Measurements from ENCODE around the gene FOXP4.

Gene FOXP4

GRCh38 chr6:41564448-41565142 is 18.4 kb downstream of the FOXP4 start:
- in situ Hi-C loops (cut with MboI; ENCODE audit: low sequenced_read_pairs, unreplicated experiment): no loop called here
- TF ChIP-seq CTCF (IDR thresholded peaks at IDR 0.05; ENCODE audit: borderline replicate concordance, control extremely low read depth, extremely low read depth, insufficient read depth, missing control alignments): no peak
- no peak for DNase-seq (ENCODE audit: low spot score)

- no peak for TF ChIP-seq CTCF (IDR thresholded peaks at IDR 0.05; ENCODE audit: borderline replicate concordance, control extremely low read depth, extremely low read depth, insufficient read depth, missing control alignments)
- in situ Hi-C loops (cut with MboI; ENCODE audit: low sequenced_read_pairs, unreplicated experiment): no loop called here
- no peak for DNase-seq (ENCODE audit: low spot score)
These were observed 19.5 kb downstream of the FOXP4 start for GRCh38 chr6:41565701-41566100.

- DNase-seq (ENCODE audit: low spot score): no peak
- in situ Hi-C loops (cut with MboI; ENCODE audit: low sequenced_read_pairs, unreplicated experiment): no loop called here
- TF ChIP-seq CTCF (IDR thresholded peaks at IDR 0.05; ENCODE audit: borderline replicate concordance, control extremely low read depth, extremely low read depth, insufficient read depth, missing control alignments): no peak
These were observed 20.8 kb downstream of the FOXP4 start for GRCh38 chr6:41566961-41567360.

GRCh38 chr6:41567684-41568083 is 21.5 kb downstream of the FOXP4 start:
- no peak for DNase-seq (ENCODE audit: low spot score)
- in situ Hi-C loops (cut with MboI; ENCODE audit: low sequenced_read_pairs, unreplicated experiment): no loop called here
- no peak for TF ChIP-seq CTCF (IDR thresholded peaks at IDR 0.05; ENCODE audit: borderline replicate concordance, control extremely low read depth, extremely low read depth, insufficient read depth, missing control alignments)

- no peak for TF ChIP-seq CTCF (IDR thresholded peaks at IDR 0.05; ENCODE audit: borderline replicate concordance, control extremely low read depth, extremely low read depth, insufficient read depth, missing control alignments)
- in situ Hi-C loops (cut with MboI; ENCODE audit: low sequenced_read_pairs, unreplicated experiment): no loop called here
- DNase-seq (ENCODE audit: low spot score): no peak
These were observed 22.0 kb downstream of the FOXP4 start for GRCh38 chr6:41568202-41568584.

- in situ Hi-C loops (cut with MboI; ENCODE audit: low sequenced_read_pairs, unreplicated experiment): no loop called here
These were observed 22.6 kb downstream of the FOXP4 start for GRCh38 chr6:41568585-41569384.

More at GRCh38 chr6:41568585-41569384, 22.6 kb downstream of the FOXP4 start:
- no peak for DNase-seq (ENCODE audit: low spot score)
- no peak for TF ChIP-seq CTCF (IDR thresholded peaks at IDR 0.05; ENCODE audit: borderline replicate concordance, control extremely low read depth, extremely low read depth, insufficient read depth, missing control alignments)
